Fibroblast of lung (primary cell): ENCODE data around the gene TTYH2. TPM values are rescaled to one million over a fixed set of nuclear protein-coding genes. Genes with fewer than 3 reads are reported as not detected.

ENCODE experiments used
- DNase-seq, 2 donors: peaks; one replicate each; pipeline versions ENCODE4 v3.0.0 to v3.0.0-alpha.2; 2010; ENCODE audit warnings: low read depth in 2 of 2
- H2AFZ ChIP-seq: 2 replicates; pipeline ENCODE4 v1.5.1; 2012; ENCODE audit warnings: low read length, control low read depth, inconsistent platforms
- H3K27ac ChIP-seq: 2 replicates; pipeline ENCODE4 v1.5.1; 2011; ENCODE audit warnings: low read length, control low read depth; ENCODE audit not compliant: insufficient read depth
- H3K27me3 ChIP-seq: 2 replicates; pipeline ENCODE4 v1.5.1; 2011; ENCODE audit warnings: mild to moderate bottlenecking, low read length; ENCODE audit not compliant: control insufficient read depth, insufficient read depth
- H3K36me3 ChIP-seq: 2 replicates; pipeline ENCODE4 v1.5.1; 2011; ENCODE audit warnings: low read length; ENCODE audit not compliant: control insufficient read depth, insufficient read depth
- H3K4me1 ChIP-seq: 2 replicates; pipeline ENCODE4 v1.5.1; 2011; ENCODE audit warnings: low read length; ENCODE audit not compliant: control insufficient read depth, insufficient read depth; ENCODE audit errors: extremely low read depth
- H3K4me2 ChIP-seq: 2 replicates; pipeline ENCODE4 v1.5.1; 2011; ENCODE audit warnings: low read length, control low read depth; ENCODE audit not compliant: insufficient read depth; ENCODE audit errors: extremely low read depth
- H3K4me3 ChIP-seq, 4 experiments: fragments of 200-600 bp in 1 of 4; sonication (generic) in 1 of 4; replicated peaks in 1 of 4; 2 replicates each; pipeline ENCODE4 v1.5.1; 2011 to 2016; ENCODE audit warnings: low read length in 4 of 4, low read depth in 3 of 4, mild to moderate bottlenecking in 3 of 4, control low read depth in 2 of 4, inconsistent platforms in 1 of 4, mixed read lengths in 1 of 4; ENCODE audit not compliant: insufficient read depth in 1 of 4; ENCODE audit errors: control extremely low read depth in 1 of 4
- H3K79me2 ChIP-seq: 2 replicates; pipeline ENCODE4 v1.5.1; 2012; ENCODE audit warnings: mild to moderate bottlenecking, low read length, inconsistent platforms; ENCODE audit not compliant: control insufficient read depth, insufficient read depth
- H3K9ac ChIP-seq: 2 replicates; pipeline ENCODE4 v1.5.1; 2011; ENCODE audit warnings: mild to moderate bottlenecking, low read length, control low read depth; ENCODE audit not compliant: insufficient read depth
- H3K9me3 ChIP-seq: 2 replicates; pipeline ENCODE4 v1.5.1; 2012; ENCODE audit warnings: low read depth, low read length; ENCODE audit not compliant: control insufficient read depth, insufficient read depth
- H4K20me1 ChIP-seq: 2 replicates; pipeline ENCODE4 v1.5.1; 2011; ENCODE audit warnings: low read length; ENCODE audit not compliant: control insufficient read depth, insufficient read depth; ENCODE audit errors: extremely low read depth
- EZH2 ChIP-seq: IDR thresholded peaks from 2 replicates; pipeline ENCODE4 v1.5.1; 2012; ENCODE audit warnings: low read length, control low read depth, mild to moderate bottlenecking; ENCODE audit errors: missing control alignments
- polyA minus RNA-seq: library from RNA; depleted of rRNA, polyadenylated mRNA; stranded (reverse); fragments of >200 nt; gene quantifications from 2 replicates; pipeline ENCODE4 v1.2.3, GENCODE V29; 2011; ENCODE audit warnings: low replicate concordance
- polyA plus RNA-seq, 2 donors: library from polyadenylated mRNA; depleted of rRNA in 1 of 2; stranded (reverse) in 1 of 2; unstranded in 1 of 2; fragments of >200 nt; gene quantifications; 2 replicates each; pipeline ENCODE4 v1.2.1, GENCODE V29; 2011 to 2012; ENCODE audit warnings: missing spikeins in 1 of 2
- total RNA-seq: library from RNA; depleted of rRNA; stranded (reverse); fragments of >200 nt; gene quantifications from 2 replicates; pipeline ENCODE4 v1.2.1, GENCODE V29; 2014
- TF ChIP-seq, protein P1 (sequence below), 2 donors: IDR thresholded peaks in 1 of 2; conservative IDR thresholded peaks in 1 of 2; 1 replicate in 1 of 2; 2 replicates in 1 of 2; pipeline ENCODE4 v1.5.1; 2011 to 2012; ENCODE audit warnings: low read length in 2 of 2, control low read depth in 1 of 2, inconsistent platforms in 1 of 2, low read depth in 1 of 2, mild to moderate bottlenecking in 1 of 2

The TTYH2 gene, protein sequence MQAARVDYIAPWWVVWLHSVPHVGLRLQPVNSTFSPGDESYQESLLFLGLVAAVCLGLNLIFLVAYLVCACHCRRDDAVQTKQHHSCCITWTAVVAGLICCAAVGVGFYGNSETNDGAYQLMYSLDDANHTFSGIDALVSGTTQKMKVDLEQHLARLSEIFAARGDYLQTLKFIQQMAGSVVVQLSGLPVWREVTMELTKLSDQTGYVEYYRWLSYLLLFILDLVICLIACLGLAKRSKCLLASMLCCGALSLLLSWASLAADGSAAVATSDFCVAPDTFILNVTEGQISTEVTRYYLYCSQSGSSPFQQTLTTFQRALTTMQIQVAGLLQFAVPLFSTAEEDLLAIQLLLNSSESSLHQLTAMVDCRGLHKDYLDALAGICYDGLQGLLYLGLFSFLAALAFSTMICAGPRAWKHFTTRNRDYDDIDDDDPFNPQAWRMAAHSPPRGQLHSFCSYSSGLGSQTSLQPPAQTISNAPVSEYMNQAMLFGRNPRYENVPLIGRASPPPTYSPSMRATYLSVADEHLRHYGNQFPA
- total RNA-seq (0.77 and 0.99 TPM in 2 replicates), polyA plus RNA-seq (0.75 and 1.2 TPM in 2 replicates), polyA minus RNA-seq (3.9 and 10.2 TPM in 2 replicates)
- 1.0 and 1.1 TPM in 2 replicates for polyA plus RNA-seq (2012)

DNA sequence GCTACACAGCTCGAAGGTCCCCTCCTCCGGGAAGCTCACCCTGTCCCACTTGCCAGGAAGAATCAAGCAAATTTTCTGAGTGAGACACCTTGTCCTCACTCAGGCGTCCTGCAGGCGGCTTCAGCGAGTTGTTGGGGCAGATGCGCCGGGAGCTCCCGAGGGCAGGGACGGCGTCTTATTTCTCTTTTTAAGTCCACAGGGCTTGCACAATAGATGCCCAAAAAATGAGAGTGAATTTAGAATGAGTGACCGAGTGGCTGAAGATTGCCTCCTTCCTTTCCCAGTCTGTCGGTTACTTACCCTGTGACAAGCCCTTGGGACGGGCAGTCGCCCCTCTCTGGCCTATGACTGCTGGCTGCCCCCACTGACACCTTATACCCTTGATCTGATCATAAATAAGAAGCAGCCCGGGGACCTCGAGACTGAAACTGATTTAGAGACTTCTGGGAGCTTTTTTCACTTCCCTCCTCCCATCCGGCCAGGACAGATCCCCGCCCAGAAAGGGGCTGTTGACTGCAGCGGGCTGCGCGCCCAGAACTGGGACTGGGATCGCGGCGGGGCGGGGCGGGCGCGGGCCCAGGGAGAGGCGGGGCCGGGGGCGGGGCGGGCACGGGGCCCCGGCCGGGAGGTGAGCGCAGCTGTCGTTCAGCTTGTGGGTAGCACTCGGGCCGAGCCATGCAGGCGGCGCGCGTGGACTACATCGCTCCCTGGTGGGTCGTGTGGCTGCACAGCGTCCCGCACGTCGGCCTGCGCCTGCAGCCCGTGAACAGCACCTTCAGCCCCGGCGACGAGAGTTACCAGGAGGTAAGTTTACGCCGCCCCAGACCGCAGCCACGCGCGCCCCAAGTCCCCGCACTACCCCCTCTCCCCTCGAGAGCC, at the start of gene TTYH2:
Gene TTYH2, plus strand, starts transcription at position 659 of the 879 bp plus-strand sequence. Its CDS starts 17 bp downstream, at position 676.
- Histone ChIP-seq H2AFZ (peak within 1 kb of the TSS; percentile 88), H3K9me3 (no peaks in the 10 kb centered on the region), H3K36me3 (peaks cover 6% of the 10 kb centered on the region), H3K4me1 (peaks cover 14% of the 10 kb centered on the region), H3K4me2 (peak within 1 kb of the TSS; percentile 97), H3K27me3 (peaks cover 4% of the 10 kb centered on the region), H4K20me1 (no peaks in the 10 kb centered on the region), H3K9ac (peak within 1 kb of the TSS; percentile 52), H3K27ac (peak within 1 kb of the TSS; percentile 53), H3K4me3 (peak within 1 kb of the TSS; percentile 48 to 82 (median 62)), H3K79me2 (peaks cover 7% of the 10 kb centered on the region)
- TF ChIP-seq EZH2, result peak; percentile 27
- TF ChIP-seq, protein P1, sequence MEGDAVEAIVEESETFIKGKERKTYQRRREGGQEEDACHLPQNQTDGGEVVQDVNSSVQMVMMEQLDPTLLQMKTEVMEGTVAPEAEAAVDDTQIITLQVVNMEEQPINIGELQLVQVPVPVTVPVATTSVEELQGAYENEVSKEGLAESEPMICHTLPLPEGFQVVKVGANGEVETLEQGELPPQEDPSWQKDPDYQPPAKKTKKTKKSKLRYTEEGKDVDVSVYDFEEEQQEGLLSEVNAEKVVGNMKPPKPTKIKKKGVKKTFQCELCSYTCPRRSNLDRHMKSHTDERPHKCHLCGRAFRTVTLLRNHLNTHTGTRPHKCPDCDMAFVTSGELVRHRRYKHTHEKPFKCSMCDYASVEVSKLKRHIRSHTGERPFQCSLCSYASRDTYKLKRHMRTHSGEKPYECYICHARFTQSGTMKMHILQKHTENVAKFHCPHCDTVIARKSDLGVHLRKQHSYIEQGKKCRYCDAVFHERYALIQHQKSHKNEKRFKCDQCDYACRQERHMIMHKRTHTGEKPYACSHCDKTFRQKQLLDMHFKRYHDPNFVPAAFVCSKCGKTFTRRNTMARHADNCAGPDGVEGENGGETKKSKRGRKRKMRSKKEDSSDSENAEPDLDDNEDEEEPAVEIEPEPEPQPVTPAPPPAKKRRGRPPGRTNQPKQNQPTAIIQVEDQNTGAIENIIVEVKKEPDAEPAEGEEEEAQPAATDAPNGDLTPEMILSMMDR (conservative IDR thresholded peaks at IDR 0.05 in 1 of 2, IDR thresholded peaks at IDR 0.05 in 1 of 2; ENCODE audit: low read depth in 1 of 2, low read length in 2 of 2), result peak; percentile 31 to 35
- DNase-seq, result peak; percentile 81 to 88

DNA sequence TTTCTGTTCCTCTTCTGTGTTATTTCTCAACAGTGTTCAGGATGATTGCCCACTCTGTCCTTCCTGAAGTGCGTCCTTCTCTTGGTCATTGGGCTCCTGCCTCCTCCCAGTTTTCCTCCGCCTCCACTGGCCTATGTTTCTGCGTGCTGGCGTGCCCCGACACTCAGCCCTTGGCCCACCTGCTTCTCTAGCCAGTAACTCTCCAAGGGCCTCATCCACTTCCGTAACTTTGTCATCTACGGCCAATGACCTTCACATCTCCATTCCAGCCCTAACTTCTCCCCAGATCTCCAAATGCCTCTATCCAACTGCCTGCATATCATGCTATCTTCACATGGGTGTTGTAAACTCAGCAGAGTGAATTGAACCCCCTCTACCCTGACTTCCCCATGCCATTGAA, 49.5 kb upstream of the TTYH2 start:
- Histone ChIP-seq H2AFZ (no peak overlapping the region), H3K4me3 (no peak overlapping the region), H3K79me2 (no peaks in the 10 kb centered on the region), H3K4me2 (no peak overlapping the region), H4K20me1 (no peaks in the 10 kb centered on the region), H3K9me3 (no peaks in the 10 kb centered on the region), H3K27me3 (no peaks in the 10 kb centered on the region), H3K9ac (no peak overlapping the region), H3K4me1 (no peaks in the 10 kb centered on the region), H3K27ac (no peak overlapping the region), H3K36me3 (no peaks in the 10 kb centered on the region)
- DNase-seq, result no peak
- TF ChIP-seq EZH2, result no peak
- TF ChIP-seq, protein P1 (conservative IDR thresholded peaks at IDR 0.05 in 1 of 2, IDR thresholded peaks at IDR 0.05 in 1 of 2; ENCODE audit: low read depth in 1 of 2, low read length in 2 of 2), result no peak
